ENCODE measurements around the gene RUVBL2.
A peak's percentile ranks its signal among the peaks of the same experiment; 100 is the strongest.

RUVBL2 gene

DNA sequence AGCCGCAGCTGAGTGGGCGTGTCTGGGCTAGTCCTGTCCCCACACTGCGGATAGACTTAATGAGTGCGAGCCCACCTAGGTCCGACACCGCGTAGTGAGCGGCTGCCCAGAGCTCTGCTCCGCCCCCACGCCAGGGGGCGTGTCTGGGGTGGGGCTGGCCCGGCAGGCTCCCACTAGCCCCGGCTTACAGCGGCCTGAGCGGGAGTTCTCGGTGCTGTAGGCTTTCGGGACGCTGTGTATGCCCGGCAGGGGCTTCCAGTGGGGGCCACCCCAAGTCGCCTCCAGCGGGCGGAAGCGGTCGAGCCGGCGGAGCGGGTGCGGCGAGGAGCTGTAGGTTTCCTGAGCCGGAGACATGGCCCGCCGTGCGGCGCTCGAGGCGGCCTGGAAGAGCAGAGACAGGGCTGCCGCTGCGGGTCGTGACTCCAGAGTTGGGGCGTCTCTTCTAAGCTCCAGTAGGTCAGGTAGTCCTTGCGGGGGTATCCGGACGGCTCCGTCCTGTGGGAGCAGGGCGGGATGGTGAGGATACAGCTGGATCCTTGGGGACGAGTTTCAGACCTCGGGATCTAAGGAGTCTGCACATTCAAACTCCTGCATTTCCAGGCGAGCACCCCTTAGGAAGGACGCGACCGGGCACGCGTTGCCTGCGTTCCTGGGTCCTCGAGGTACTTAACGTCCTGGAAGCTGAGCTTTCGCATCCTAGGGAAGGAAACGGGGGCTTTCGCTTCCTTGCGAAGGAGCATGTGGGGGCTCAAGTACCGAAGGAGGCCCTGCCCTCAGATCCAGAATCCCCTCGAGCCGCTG is 62.6 kb downstream of the RUVBL2 start (continued):
- TF ChIP-seq PATZ1 (tag by site-specific recombination; IDR thresholded peaks at IDR 0.05), result peak; percentile 92
- TF ChIP-seq, protein P1, sequence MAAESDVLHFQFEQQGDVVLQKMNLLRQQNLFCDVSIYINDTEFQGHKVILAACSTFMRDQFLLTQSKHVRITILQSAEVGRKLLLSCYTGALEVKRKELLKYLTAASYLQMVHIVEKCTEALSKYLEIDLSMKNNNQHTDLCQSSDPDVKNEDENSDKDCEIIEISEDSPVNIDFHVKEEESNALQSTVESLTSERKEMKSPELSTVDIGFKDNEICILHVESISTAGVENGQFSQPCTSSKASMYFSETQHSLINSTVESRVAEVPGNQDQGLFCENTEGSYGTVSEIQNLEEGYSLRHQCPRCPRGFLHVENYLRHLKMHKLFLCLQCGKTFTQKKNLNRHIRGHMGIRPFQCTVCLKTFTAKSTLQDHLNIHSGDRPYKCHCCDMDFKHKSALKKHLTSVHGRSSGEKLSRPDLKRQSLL (tag by site-specific recombination; IDR thresholded peaks at IDR 0.05), result peak; percentile 73
- TF ChIP-seq, protein P2, sequence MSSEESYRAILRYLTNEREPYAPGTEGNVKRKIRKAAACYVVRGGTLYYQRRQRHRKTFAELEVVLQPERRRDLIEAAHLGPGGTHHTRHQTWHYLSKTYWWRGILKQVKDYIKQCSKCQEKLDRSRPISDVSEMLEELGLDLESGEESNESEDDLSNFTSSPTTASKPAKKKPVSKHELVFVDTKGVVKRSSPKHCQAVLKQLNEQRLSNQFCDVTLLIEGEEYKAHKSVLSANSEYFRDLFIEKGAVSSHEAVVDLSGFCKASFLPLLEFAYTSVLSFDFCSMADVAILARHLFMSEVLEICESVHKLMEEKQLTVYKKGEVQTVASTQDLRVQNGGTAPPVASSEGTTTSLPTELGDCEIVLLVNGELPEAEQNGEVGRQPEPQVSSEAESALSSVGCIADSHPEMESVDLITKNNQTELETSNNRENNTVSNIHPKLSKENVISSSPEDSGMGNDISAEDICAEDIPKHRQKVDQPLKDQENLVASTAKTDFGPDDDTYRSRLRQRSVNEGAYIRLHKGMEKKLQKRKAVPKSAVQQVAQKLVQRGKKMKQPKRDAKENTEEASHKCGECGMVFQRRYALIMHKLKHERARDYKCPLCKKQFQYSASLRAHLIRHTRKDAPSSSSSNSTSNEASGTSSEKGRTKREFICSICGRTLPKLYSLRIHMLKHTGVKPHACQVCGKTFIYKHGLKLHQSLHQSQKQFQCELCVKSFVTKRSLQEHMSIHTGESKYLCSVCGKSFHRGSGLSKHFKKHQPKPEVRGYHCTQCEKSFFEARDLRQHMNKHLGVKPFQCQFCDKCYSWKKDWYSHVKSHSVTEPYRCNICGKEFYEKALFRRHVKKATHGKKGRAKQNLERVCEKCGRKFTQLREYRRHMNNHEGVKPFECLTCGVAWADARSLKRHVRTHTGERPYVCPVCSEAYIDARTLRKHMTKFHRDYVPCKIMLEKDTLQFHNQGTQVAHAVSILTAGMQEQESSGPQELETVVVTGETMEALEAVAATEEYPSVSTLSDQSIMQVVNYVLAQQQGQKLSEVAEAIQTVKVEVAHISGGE (tag by site-specific recombination; conservative IDR thresholded peaks at IDR 0.05; ENCODE audit: low read depth), result peak; percentile 32; the same call in 1 of the 2 replicates
- no peak for TF ChIP-seq ZNF148 (tag by site-specific recombination; IDR thresholded peaks at IDR 0.05; ENCODE audit: borderline replicate concordance)
- peak; percentile 40; the same call in 1 of the 2 replicates for TF ChIP-seq ZXDB (tag by site-specific recombination; IDR thresholded peaks at IDR 0.05)
- no peak for TF ChIP-seq ZFP69B (tag by site-specific recombination; IDR thresholded peaks at IDR 0.05)
- TF ChIP-seq SCRT1 (tag by site-specific recombination; IDR thresholded peaks at IDR 0.05; ENCODE audit: borderline replicate concordance), result no peak
- TF ChIP-seq ZEB2 (tag by site-specific recombination; IDR thresholded peaks at IDR 0.05), result peak; percentile 36; the same call in 1 of the 2 replicates
- TF ChIP-seq PRDM10 (tag by site-specific recombination; IDR thresholded peaks at IDR 0.05), result peak; percentile 24; the same call in 1 of the 2 replicates
- peak; percentile 88 for TF ChIP-seq ZFHX2 (tag by site-specific recombination; conservative IDR thresholded peaks at IDR 0.05)
- TF ChIP-seq ZNF16 (tag by site-specific recombination; IDR thresholded peaks at IDR 0.05; ENCODE audit: low read depth), result no peak
- peak; percentile 90 for TF ChIP-seq KLF1 (tag by site-specific recombination; IDR thresholded peaks at IDR 0.05)
- TF ChIP-seq SP3 (tag by site-specific recombination; IDR thresholded peaks at IDR 0.05), result peak; percentile 96
- TF ChIP-seq BCL11A (tag by site-specific recombination; IDR thresholded peaks at IDR 0.05; ENCODE audit: low read depth), result 0 out of 2 replicates have a peak, but pooled peaks have one; percentile 49
- peak; percentile 75 for TF ChIP-seq ZIC2 (tag by site-specific recombination; IDR thresholded peaks at IDR 0.05)
- peak; percentile 84 for TF ChIP-seq KLF8 (tag by site-specific recombination; IDR thresholded peaks at IDR 0.05)
- TF ChIP-seq ZBTB17 (tag by site-specific recombination; IDR thresholded peaks at IDR 0.05), result peak; percentile 51
- TF ChIP-seq, protein P3, sequence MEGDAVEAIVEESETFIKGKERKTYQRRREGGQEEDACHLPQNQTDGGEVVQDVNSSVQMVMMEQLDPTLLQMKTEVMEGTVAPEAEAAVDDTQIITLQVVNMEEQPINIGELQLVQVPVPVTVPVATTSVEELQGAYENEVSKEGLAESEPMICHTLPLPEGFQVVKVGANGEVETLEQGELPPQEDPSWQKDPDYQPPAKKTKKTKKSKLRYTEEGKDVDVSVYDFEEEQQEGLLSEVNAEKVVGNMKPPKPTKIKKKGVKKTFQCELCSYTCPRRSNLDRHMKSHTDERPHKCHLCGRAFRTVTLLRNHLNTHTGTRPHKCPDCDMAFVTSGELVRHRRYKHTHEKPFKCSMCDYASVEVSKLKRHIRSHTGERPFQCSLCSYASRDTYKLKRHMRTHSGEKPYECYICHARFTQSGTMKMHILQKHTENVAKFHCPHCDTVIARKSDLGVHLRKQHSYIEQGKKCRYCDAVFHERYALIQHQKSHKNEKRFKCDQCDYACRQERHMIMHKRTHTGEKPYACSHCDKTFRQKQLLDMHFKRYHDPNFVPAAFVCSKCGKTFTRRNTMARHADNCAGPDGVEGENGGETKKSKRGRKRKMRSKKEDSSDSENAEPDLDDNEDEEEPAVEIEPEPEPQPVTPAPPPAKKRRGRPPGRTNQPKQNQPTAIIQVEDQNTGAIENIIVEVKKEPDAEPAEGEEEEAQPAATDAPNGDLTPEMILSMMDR (tag by site-specific recombination; IDR thresholded peaks at IDR 0.05), result peak; percentile 81
- TF ChIP-seq, protein P4, sequence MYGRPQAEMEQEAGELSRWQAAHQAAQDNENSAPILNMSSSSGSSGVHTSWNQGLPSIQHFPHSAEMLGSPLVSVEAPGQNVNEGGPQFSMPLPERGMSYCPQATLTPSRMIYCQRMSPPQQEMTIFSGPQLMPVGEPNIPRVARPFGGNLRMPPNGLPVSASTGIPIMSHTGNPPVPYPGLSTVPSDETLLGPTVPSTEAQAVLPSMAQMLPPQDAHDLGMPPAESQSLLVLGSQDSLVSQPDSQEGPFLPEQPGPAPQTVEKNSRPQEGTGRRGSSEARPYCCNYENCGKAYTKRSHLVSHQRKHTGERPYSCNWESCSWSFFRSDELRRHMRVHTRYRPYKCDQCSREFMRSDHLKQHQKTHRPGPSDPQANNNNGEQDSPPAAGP (tag by site-specific recombination; IDR thresholded peaks at IDR 0.05), result no peak
- TF ChIP-seq MEIS1 (CRISPR knock-in tag; IDR thresholded peaks at IDR 0.05; ENCODE audit: borderline replicate concordance), result no peak
- TF ChIP-seq ZNF600 (tag by site-specific recombination; IDR thresholded peaks at IDR 0.05), result 0 out of 2 replicates have a peak, but pooled peaks have one; percentile 25
- peak; percentile 81; the same call in 1 of the 2 replicates for TF ChIP-seq ZNF610 (tag by site-specific recombination; IDR thresholded peaks at IDR 0.05; ENCODE audit: borderline replicate concordance)
